NCI-H128 (cell line): ENCODE measurements around the gene FBXW2.

Source experiments
- DNase-seq: peaks from one replicate; lab custom pipeline; 2025; ENCODE audit not compliant: unreplicated experiment; lab: John Stamatoyannopoulos, UW

FBXW2 gene

DNA sequence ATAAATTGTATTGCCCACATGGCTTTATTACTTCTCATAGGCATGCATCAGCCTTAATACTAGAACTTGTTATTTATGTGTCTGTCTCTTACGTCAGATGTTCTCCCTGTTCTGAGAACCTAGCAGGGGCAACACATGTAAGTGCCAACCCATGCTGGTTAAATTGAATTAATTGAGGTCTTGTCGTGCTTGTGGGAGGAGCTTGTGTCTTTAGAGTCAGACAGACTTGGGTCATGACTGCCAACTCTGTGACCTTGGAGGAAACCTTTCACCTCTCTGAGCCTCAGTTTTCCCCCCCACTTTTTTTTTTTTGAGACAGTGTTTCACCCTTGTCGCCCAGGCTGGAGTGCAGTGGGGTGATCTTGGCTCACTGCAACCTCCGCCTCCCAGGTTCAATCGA, 76.7 kb downstream of the FBXW2 start:
- DNase-seq, result no peak

DNA sequence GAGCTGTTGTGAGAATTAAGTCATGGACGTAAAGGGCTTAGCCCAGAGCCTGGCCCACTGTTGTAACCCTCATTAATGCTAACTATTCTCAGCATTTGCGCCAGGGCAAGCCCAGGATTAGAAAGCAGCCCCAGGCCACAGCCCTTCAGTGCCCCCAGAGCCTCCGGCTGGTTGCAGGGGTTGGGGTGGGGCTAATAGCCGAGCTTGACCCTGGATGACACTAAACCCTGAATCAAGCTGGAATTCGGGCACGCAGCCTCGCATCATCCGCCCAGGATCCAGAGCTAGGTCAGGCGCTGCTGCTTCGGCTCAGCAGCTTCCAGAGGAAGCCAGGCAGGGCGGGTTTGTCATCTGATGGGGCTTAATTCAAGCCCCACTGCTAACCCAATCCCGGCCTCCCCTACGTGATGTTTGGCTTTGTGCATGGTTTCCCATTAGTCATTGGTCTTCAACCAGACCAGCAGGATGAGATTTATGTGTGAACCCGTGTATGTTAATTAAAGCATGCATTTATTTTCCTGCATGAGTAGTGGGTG, 77.8 kb downstream of the FBXW2 start:
- no peak for DNase-seq

- DNase-seq, result no peak
Observed at GRCh38 chr9:120714846-120715388, 78.3 kb downstream of the FBXW2 start.

GRCh38 chr9:120714088-120714845, 78.9 kb downstream of the FBXW2 start, which contains the start of gene MEGF9:
MEGF9 (minus strand) TSS chr9:120714470; CDS start chr9:120714358, 112 bp downstream.
- DNase-seq, result peak; percentile 97

GRCh38 chr9:120713257-120714087, 79.7 kb downstream of the FBXW2 start:
- no peak for DNase-seq

DNA sequence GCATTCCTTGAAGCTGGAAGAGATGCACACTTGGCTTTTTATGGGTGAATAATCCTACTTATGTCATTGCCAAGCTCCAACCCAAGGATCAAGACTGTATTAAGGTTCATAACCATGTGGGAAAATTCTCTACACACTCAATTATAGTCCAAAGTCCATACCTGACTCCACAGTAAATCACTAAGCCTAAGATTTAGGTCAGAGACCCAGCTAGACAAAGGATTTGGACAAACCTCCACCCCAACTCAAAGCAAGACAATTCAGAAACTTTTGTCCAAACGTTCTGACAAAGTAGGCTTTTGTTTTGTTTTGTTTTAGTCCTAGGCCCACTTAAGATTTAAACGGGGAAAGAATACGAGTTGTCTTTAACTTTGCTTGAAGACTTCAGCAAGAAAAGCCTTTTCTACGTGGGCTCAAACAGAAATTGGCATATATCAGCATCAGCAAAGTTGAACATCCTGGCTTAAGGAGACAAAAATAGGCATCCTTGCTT, 80.6 kb downstream of the FBXW2 start:
- DNase-seq, result no peak

DNA sequence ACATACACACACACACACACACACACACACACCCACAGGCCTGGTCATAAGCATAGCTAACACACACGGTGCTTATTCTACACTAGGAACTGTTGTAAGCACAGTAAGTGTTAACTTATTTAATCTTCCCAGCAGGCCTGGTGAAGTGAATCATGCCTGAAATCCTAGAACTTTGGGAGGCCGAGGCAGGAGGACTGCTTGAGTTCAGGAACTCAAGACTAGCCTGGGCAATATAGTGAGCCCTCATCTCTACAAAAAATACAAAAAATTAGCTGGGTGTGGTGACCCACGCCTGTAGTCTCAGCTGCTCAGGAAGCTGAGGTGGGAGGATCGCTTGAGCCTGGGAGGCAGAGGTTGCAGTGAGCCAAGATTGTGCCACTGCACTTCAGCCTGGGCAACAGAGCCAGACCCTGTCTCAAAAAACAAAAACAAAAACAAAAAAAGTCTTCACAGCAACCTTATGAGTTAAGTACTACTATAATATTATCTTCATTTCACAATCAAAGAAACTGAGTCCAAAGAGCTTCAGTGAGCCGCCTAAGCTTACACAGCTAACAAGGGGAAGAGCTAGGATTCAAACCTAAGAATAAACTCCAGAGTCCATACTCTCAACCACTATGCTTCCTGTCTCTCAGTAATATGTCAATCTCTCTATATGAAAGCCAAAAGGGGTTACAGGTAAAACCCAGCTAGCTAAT, 81.2 kb downstream of the FBXW2 start:
- DNase-seq, result no peak

- DNase-seq, result no peak
Observed at GRCh38 chr9:120711354-120711753, 81.9 kb downstream of the FBXW2 start.

DNA sequence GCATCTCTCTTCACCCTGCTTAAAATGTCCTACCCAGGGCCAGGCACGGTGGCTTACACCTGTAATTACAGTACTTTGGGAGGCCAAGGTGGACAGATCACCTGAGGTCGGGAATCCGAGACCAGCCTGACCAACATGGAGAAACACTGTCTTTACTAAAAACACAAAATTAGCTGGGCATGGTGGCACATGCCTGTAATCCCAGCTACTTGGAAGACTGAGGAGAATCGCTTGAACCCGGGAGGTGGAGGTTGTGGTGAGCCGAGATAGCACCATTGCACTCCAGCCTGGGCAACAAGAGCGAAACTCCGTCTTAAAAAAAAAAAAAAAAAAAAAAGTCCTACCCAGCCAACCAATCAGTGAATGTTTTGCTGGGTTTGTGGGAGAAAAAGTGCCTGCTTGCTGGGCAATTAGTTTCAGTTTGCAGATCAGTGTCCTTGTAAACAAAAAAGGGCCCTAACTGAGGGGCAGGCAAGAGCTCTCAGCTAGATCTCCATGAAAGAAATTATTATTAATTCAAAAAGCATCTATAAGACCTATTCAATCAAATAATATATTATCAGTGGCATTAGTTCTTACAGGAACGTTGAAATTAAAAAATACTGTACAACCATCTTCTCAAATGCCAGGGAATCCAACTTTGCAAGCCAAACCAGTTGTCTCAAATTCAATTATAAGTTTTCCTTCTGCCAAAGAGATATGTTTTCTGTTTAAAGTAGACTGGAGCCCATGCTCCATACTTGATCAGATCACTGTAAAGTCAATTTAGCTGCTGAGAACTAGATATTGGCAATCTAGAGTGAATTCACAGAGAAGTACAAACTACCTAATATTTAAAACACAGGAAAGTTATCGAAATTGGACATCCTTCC, 82.9 kb downstream of the FBXW2 start:
- DNase-seq, result no peak

- no peak for DNase-seq
Observed at GRCh38 chr9:120708526-120709224, 84.5 kb downstream of the FBXW2 start.

DNA sequence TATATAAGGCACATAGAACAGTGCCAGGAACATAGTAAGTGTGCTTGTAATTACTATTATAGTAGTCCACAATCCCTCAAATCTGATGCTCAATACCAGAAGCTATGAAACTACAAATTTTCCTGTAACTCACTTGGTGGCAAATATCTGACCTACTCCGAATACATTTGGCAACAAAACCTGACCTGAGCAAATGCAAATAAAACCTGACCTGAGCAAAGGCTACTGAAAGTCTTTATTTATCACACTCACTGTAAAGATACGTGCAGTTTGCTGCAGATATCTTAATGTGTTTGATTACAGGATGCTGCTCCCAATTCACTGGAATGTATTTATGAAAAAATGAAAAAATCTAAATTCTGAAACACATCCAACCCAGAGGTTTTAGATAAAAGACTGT, 86.0 kb downstream of the FBXW2 start:
- no peak for DNase-seq
